H9 (cell line): ENCODE results near the gene C9orf43. TPM values are rescaled to one million over a fixed set of nuclear protein-coding genes. Genes with fewer than 3 reads are reported as not detected.

Experiments used
- DNase-seq: peaks from one replicate; pipeline ENCODE4 v3.0.0-alpha.2; 2017
- H2AFZ ChIP-seq: one replicate; pipeline ENCODE4 v1.6.1; 2013; ENCODE audit warnings: mild to moderate bottlenecking, low read length, control low read depth, moderate library complexity
- H2AK5ac ChIP-seq: 2 replicates; pipeline ENCODE4 v1.6.1; 2013; ENCODE audit warnings: low read length, control low read depth, mixed read lengths; ENCODE audit not compliant: insufficient read length
- H2BK120ac ChIP-seq: one replicate; pipeline ENCODE4 v1.6.1; 2013; ENCODE audit warnings: low read depth, mild to moderate bottlenecking, low read length, control low read depth, inconsistent platforms; ENCODE audit not compliant: poor library complexity, severe bottlenecking
- H2BK12ac ChIP-seq: 2 replicates; pipeline ENCODE4 v1.6.1; 2013; ENCODE audit warnings: low read length, control low read depth, mixed read lengths, low read depth; ENCODE audit not compliant: insufficient read length
- H2BK15ac ChIP-seq: 2 replicates; pipeline ENCODE4 v1.6.1; 2013; ENCODE audit warnings: low read depth, low read length, control low read depth
- H2BK20ac ChIP-seq: one replicate; pipeline ENCODE4 v1.6.1; 2013; ENCODE audit warnings: low read depth, mild to moderate bottlenecking, low read length, control low read depth, inconsistent platforms; ENCODE audit not compliant: poor library complexity, severe bottlenecking
- H2BK5ac ChIP-seq: 2 replicates; pipeline ENCODE4 v1.6.1; 2013; ENCODE audit warnings: low read length, control low read depth, mixed read lengths; ENCODE audit not compliant: insufficient read length
- H3K14ac ChIP-seq: 2 replicates; pipeline ENCODE4 v1.6.1; 2013; ENCODE audit warnings: low read length, control low read depth; ENCODE audit not compliant: insufficient read depth
- H3K18ac ChIP-seq: 2 replicates; pipeline ENCODE4 v1.6.1; 2013; ENCODE audit warnings: low read depth, mild to moderate bottlenecking, mixed read lengths, low read length, control low read depth; ENCODE audit not compliant: insufficient read length
- H3K23ac ChIP-seq: 2 replicates; pipeline ENCODE4 v1.6.1; 2013; ENCODE audit warnings: low read length, control low read depth, mixed read lengths, low read depth; ENCODE audit not compliant: insufficient read length
- H3K23me2 ChIP-seq: 2 replicates; pipeline ENCODE4 v1.6.1; 2013; ENCODE audit warnings: low read depth, mild to moderate bottlenecking, mixed read lengths, low read length, control low read depth; ENCODE audit not compliant: insufficient read length, poor library complexity, severe bottlenecking
- H3K27ac ChIP-seq: 2 replicates; pipeline ENCODE4 v1.5.1; 2013; ENCODE audit warnings: low read length, control low read depth, mixed read lengths, low read depth; ENCODE audit not compliant: insufficient read length
- H3K27me3 ChIP-seq: 2 replicates; pipeline ENCODE4 v1.6.1; 2013; ENCODE audit warnings: low read length, control low read depth, inconsistent platforms; ENCODE audit not compliant: insufficient read depth
- H3K4ac ChIP-seq: 2 replicates; pipeline ENCODE4 v1.6.1; 2013; ENCODE audit warnings: low read depth, mild to moderate bottlenecking, control low read depth, inconsistent platforms, low read length, moderate library complexity
- H3K4me1 ChIP-seq: 2 replicates; pipeline ENCODE4 v1.6.1; 2013; ENCODE audit warnings: low read length, control low read depth, inconsistent platforms; ENCODE audit not compliant: insufficient read depth
- H3K4me2 ChIP-seq: 2 replicates; pipeline ENCODE4 v1.6.1; 2013; ENCODE audit warnings: low read length, control low read depth, mixed read lengths; ENCODE audit not compliant: insufficient read length, insufficient read depth
- H3K56ac ChIP-seq: 2 replicates; pipeline ENCODE4 v1.6.1; 2013; ENCODE audit warnings: low read depth, mild to moderate bottlenecking, mixed read lengths, low read length, control low read depth; ENCODE audit not compliant: insufficient read length
- H3K79me1 ChIP-seq: 2 replicates; pipeline ENCODE4 v1.6.1; 2013; ENCODE audit warnings: low read depth, mild to moderate bottlenecking, moderate library complexity, low read length, control low read depth, inconsistent platforms; ENCODE audit not compliant: insufficient read depth, poor library complexity, severe bottlenecking
- H3K79me2 ChIP-seq: 2 replicates; pipeline ENCODE4 v1.6.1; 2013; ENCODE audit warnings: low read length, control low read depth, inconsistent platforms; ENCODE audit not compliant: insufficient read depth
- H3K9ac ChIP-seq: 2 replicates; pipeline ENCODE4 v1.6.1; 2013; ENCODE audit warnings: low read length, control low read depth, mixed read lengths; ENCODE audit not compliant: insufficient read length; ENCODE audit errors: extremely low read depth
- H3K9me3 ChIP-seq: one replicate; pipeline ENCODE4 v1.6.1; 2013; ENCODE audit warnings: low read depth, low read length, inconsistent platforms; ENCODE audit not compliant: control insufficient read depth
- H3T11ph ChIP-seq: one replicate; pipeline ENCODE4 v1.6.1; 2013; ENCODE audit warnings: mild to moderate bottlenecking, low read length, control low read depth, inconsistent platforms
- H4K20me1 ChIP-seq: one replicate; pipeline ENCODE4 v1.6.1; 2013; ENCODE audit not compliant: control insufficient read depth, insufficient read length, insufficient read depth
- H4K5ac ChIP-seq: 2 replicates; pipeline ENCODE4 v1.6.1; 2013; ENCODE audit warnings: low read depth, mild to moderate bottlenecking, mixed read lengths, low read length, control low read depth; ENCODE audit not compliant: insufficient read length
- H4K8ac ChIP-seq: replicated peaks from 2 replicates; pipeline ENCODE4 v1.6.1; 2013; ENCODE audit warnings: low read length, control low read depth, mixed read lengths, low read depth; ENCODE audit not compliant: insufficient read length
- H4K91ac ChIP-seq: 2 replicates; pipeline ENCODE4 v1.6.1; 2013; ENCODE audit warnings: low read depth, mild to moderate bottlenecking, moderate library complexity, mixed read lengths, low read length, control low read depth; ENCODE audit not compliant: insufficient read length
- H3K27ac Mint-ChIP-seq, 3 experiments: 2 replicates in 2 of 3; 3 replicates in 1 of 3; pipeline ENCODE4 v1.8.0; 2020 to 2021; ENCODE audit warnings: mixed read lengths in 3 of 3, mild to moderate bottlenecking in 1 of 3, moderate library complexity in 1 of 3
- H3K27me3 Mint-ChIP-seq: 2 replicates; pipeline ENCODE4 v1.8.0; 2021; ENCODE audit warnings: low read depth, mild to moderate bottlenecking, moderate library complexity, mixed read lengths
- H3K36me3 Mint-ChIP-seq, 3 experiments: 2 replicates in 2 of 3; 3 replicates in 1 of 3; pipeline ENCODE4 v1.8.0; 2020 to 2021; ENCODE audit warnings: low read depth in 3 of 3, mixed read lengths in 3 of 3; ENCODE audit not compliant: insufficient read depth in 1 of 3
- H3K4me1 Mint-ChIP-seq, 2 experiments: 2 replicates each; pipeline ENCODE4 v1.8.0; 2020; ENCODE audit warnings: mixed read lengths in 2 of 2
- H3K4me3 Mint-ChIP-seq, 2 experiments: 2 replicates in 1 of 2; 3 replicates in 1 of 2; pipeline ENCODE4 v1.8.0; 2020 to 2021; ENCODE audit warnings: mild to moderate bottlenecking in 2 of 2, mixed read lengths in 2 of 2, moderate library complexity in 1 of 2
- H3K9me3 Mint-ChIP-seq, 2 experiments: 2 replicates in 1 of 2; 3 replicates in 1 of 2; pipeline ENCODE4 v1.8.0; 2020; ENCODE audit warnings: mild to moderate bottlenecking in 2 of 2, mixed read lengths in 2 of 2, moderate library complexity in 1 of 2
- CTCF ChIP-seq: fragments of 200-600 bp; sonication (generic); conservative IDR thresholded peaks from 3 replicates; pipeline ENCODE4 v1.8.0; 2021; ENCODE audit warnings: antibody characterized with exemption, mild to moderate bottlenecking
- WGBS: extraction: QIAGEN DNeasy Blood & Tissue Kit; methylation state at CpG from one replicate; pipeline ENCODE4 v1.1.7; 2013; ENCODE audit warnings: missing lambda C conversion rate, low lambda C conversion rate, mixed read lengths; ENCODE audit not compliant: insufficient read length; ENCODE audit errors: extremely low coverage; 5-methylcytosine and 5-hydroxymethylcytosine counted together
- total RNA-seq: library from RNA; stranded (reverse); gene quantifications from 2 replicates; pipeline ENCODE4 v1.2.1, GENCODE V29; 2021

The C9orf43 gene
- total RNA-seq, 1 experiment from 2014 or later = 0.57 TPM

GRCh38 chr9:113372059-113372458, 38.5 kb upstream of the C9orf43 start:
- no peaks in the 10 kb centered on the region for H3K9me3 Mint-ChIP-seq
- Histone ChIP-seq H4K20me1 (no peaks in the 10 kb centered on the region), H2BK20ac (no peak overlapping the region), H3K18ac (no peak overlapping the region), H2AFZ (no peak overlapping the region), H2BK5ac (no peak overlapping the region), H3K4me1 (no peaks in the 10 kb centered on the region), H3K79me2 (no peaks in the 10 kb centered on the region), H3K23me2 (peaks cover 4% of the 10 kb centered on the region), H4K91ac (no peak overlapping the region), H2BK12ac (no peak overlapping the region), H4K8ac (no peak overlapping the region), H3K4me2 (no peak overlapping the region), H3K27me3 (no peaks in the 10 kb centered on the region), H3T11ph (no peak overlapping the region), H4K5ac (no peak overlapping the region), H3K79me1 (no peaks in the 10 kb centered on the region), H2BK15ac (no peak overlapping the region), H3K9me3 (no peaks in the 10 kb centered on the region), H3K4ac (no peak overlapping the region), H3K56ac (no peak overlapping the region), H2BK120ac (no peak overlapping the region), H2AK5ac (no peak overlapping the region), H3K14ac (no peak overlapping the region), H3K27ac (no peak overlapping the region), H3K9ac (no peak overlapping the region), H3K23ac (no peak overlapping the region)
- no peak for TF ChIP-seq CTCF
- WGBS = no CpG with 5 or more reads among the region's 5 CpGs
- DNase-seq = no peak
- no peaks in the 10 kb centered on the region for H3K27me3 Mint-ChIP-seq
- H3K27ac Mint-ChIP-seq = 0 out of 7 replicates have a peak overlapping the region, but pooled peaks of 1 of the 3 experiments have one; percentile 34
- H3K36me3 Mint-ChIP-seq = peaks cover 0 to 30% (median 22%) of the 10 kb centered on the region in 3 experiments; a peak in 6 of 7 replicates
- no peak overlapping the region for H3K4me3 Mint-ChIP-seq
- peaks cover 8 to 19% of the 10 kb centered on the region in 2 experiments for H3K4me1 Mint-ChIP-seq
